ENCODE data around the gene CTSD. TPM values are rescaled to one million over a fixed set of nuclear protein-coding genes. Genes with fewer than 3 reads are reported as not detected.

Gene CTSD
- total RNA-seq, 1 experiment from 2014 or later: 199 TPM

- DNase-seq (ENCODE audit: low spot score) (no peak), ATAC-seq (no peak)
- Mint-ChIP-seq H3K36me3 (no peaks in the 10 kb centered on the region), H3K9me3 (peaks cover 44% of the 10 kb centered on the region), H3K4me1 (no peaks in the 10 kb centered on the region), H3K27ac (no peak overlapping the region), H3K4me3 (no peak overlapping the region), H3K27me3 (ENCODE audit: low read depth) (peaks cover 53% of the 10 kb centered on the region)
- TF ChIP-seq PREB (CRISPR knock-in tag; IDR thresholded peaks at IDR 0.05; ENCODE audit: borderline replicate concordance) (no peak), AR (CRISPR knock-in tag; IDR thresholded peaks at IDR 0.05) (no peak), MXD4 (CRISPR knock-in tag; IDR thresholded peaks at IDR 0.05; ENCODE audit: borderline replicate concordance) (no peak), FOXK1 (CRISPR knock-in tag; IDR thresholded peaks at IDR 0.05) (no peak), ESRRA (CRISPR knock-in tag; IDR thresholded peaks at IDR 0.05; ENCODE audit: borderline replicate concordance) (no peak), GABPB1 (CRISPR knock-in tag; IDR thresholded peaks at IDR 0.05) (no peak), RELA (CRISPR knock-in tag; IDR thresholded peaks at IDR 0.05; ENCODE audit: borderline replicate concordance) (no peak), TCF7 (CRISPR knock-in tag; IDR thresholded peaks at IDR 0.05; ENCODE audit: low read depth) (no peak), EMX1 (CRISPR knock-in tag; IDR thresholded peaks at IDR 0.05) (no peak)
- CTCF ChIA-PET: interaction anchor here (1.0 to 2.2 kb wide), 3 partner anchors 83 to 97 kb away, joined by 4 to 7 read pairs (median 5); no protein-coding TSS in a partner anchor
- POLR2A ChIA-PET: no interaction called here
These were observed 28.5 kb downstream of the CTSD start for GRCh38 chr11:1735271-1735670.

- no peak for DNase-seq (ENCODE audit: low spot score)
- H3K27me3 Mint-ChIP-seq (ENCODE audit: low read depth): peaks cover 53% of the 10 kb centered on the region
- no peak overlapping the region for H3K27ac Mint-ChIP-seq
- CTCF ChIA-PET: interaction anchor here (1.0 to 2.2 kb wide), 5 partner anchors 41 to 98 kb away, joined by 3 to 7 read pairs (median 4); no protein-coding TSS in a partner anchor
- ATAC-seq: no peak
- no peaks in the 10 kb centered on the region for H3K4me1 Mint-ChIP-seq
- H3K9me3 Mint-ChIP-seq: peaks cover 44% of the 10 kb centered on the region
- POLR2A ChIA-PET: no interaction called here
- H3K36me3 Mint-ChIP-seq: no peaks in the 10 kb centered on the region
- H3K4me3 Mint-ChIP-seq: no peak overlapping the region
- TF ChIP-seq CDX4 (CRISPR knock-in tag; IDR thresholded peaks at IDR 0.05; ENCODE audit: borderline replicate concordance): no peak
- TF ChIP-seq ETV6 (CRISPR knock-in tag; IDR thresholded peaks at IDR 0.05): no peak
- no peak for TF ChIP-seq USF1 (CRISPR knock-in tag; IDR thresholded peaks at IDR 0.05)
- TF ChIP-seq OVOL2 (CRISPR knock-in tag; IDR thresholded peaks at IDR 0.05; ENCODE audit: borderline replicate concordance): no peak
- TF ChIP-seq ZNF532 (CRISPR knock-in tag; IDR thresholded peaks at IDR 0.05; ENCODE audit: borderline replicate concordance): no peak
- TF ChIP-seq NFATC4 (CRISPR knock-in tag; IDR thresholded peaks at IDR 0.05): no peak
- TF ChIP-seq ZNF281 (CRISPR knock-in tag; IDR thresholded peaks at IDR 0.05): no peak
- TF ChIP-seq ZNF671 (CRISPR knock-in tag; IDR thresholded peaks at IDR 0.05): no peak
- no peak for TF ChIP-seq NR3C1 (CRISPR knock-in tag; conservative IDR thresholded peaks at IDR 0.05; ENCODE audit: low read depth)
- TF ChIP-seq MAX (CRISPR knock-in tag; IDR thresholded peaks at IDR 0.05): no peak
- TF ChIP-seq MXD4 (CRISPR knock-in tag; IDR thresholded peaks at IDR 0.05; ENCODE audit: borderline replicate concordance): no peak
- TF ChIP-seq ERG (CRISPR knock-in tag; IDR thresholded peaks at IDR 0.05): no peak
- no peak for TF ChIP-seq FOXK1 (CRISPR knock-in tag; IDR thresholded peaks at IDR 0.05)
- TF ChIP-seq ESRRA (CRISPR knock-in tag; IDR thresholded peaks at IDR 0.05; ENCODE audit: borderline replicate concordance): no peak
These were observed 29.1 kb downstream of the CTSD start for GRCh38 chr11:1734641-1735081.
